HG03159 (cell line): ENCODE measurements around the gene LDHD.

Source experiments
- ATAC-seq: cut with Tn5 transposase; IDR thresholded peaks from one replicate; pipeline ENCODE4 v1.9.1; 2021; ENCODE audit warnings: mild to moderate bottlenecking, moderate library complexity; ENCODE audit not compliant: unreplicated experiment

Gene LDHD

GRCh38 chr16:75114946-75115825 is 1.4 kb downstream of the LDHD start:
- no peak for ATAC-seq

GRCh38 chr16:75114179-75114945 is 2.2 kb downstream of the LDHD start:
- no peak for ATAC-seq

- no peak for ATAC-seq
Measured at GRCh38 chr16:75113541-75114121, 2.9 kb downstream of the LDHD start.

DNA sequence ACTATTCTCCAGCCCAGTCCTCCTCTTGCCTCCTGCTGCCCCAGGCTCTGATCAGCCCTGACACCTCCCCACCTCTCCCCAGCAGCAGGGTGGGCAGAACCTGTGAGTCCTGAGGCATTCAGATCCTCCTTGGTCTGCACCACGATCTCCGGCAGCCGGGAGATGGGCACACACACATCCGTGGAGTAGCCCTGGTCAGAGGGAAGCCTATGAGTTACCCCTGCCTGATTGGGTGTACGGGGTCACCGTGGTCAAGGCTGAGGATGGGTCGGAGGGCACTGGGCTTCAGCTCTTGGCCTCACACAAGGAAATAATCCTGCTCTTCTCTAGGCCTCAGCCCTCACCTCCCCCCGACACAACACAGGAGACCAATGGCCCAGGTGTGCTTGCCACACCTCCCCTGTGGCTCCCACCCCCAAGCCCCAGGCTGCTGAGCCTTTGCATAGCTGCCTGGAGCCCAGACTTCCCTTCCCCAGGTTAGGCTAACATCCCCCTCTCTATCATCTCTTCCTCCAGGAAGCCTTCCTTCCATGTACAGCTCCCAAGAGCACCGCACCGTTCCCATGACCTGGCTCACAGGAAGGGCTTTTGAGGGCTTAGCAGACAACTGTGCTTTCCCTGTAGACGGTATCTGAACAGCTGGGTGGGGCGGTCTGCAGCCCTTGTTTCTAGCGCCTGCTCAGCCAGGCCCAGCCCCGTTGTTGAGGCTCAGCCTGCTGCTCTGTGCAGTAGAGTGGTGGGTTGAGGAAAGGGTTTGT is 3.7 kb downstream of the LDHD start:
- no peak for ATAC-seq

- ATAC-seq: no peak
Measured at GRCh38 chr16:75111961-75112733, 4.4 kb downstream of the LDHD start.

DNA sequence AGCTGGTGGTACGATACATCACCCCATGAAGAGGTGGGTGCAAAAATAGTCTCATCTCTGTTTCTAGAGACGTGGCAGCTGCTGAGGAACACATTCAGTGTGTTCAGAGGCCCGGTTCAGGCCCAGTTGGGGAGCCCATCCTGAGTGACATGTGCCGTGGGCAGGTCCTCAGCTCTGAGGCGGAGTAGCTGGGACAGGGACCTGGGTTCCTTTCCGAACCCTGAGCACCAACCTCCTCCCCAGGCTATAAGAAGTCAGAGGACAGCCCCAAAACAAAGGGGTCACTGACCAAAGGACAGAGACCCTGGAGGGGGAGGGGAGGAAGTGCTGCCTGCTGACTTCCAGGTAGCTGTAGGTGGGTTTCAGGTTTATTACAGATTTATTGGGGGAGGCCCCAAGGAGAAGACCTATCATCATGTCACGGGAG is 5.1 kb downstream of the LDHD start:
- no peak for ATAC-seq

- peak; percentile 76 for ATAC-seq
Measured at GRCh38 chr16:75110637-75111513, 5.7 kb downstream of the LDHD start.

GRCh38 chr16:75109732-75110243 is 6.8 kb downstream of the LDHD start:
- no peak for ATAC-seq

GRCh38 chr16:75108792-75109731 is 7.5 kb downstream of the LDHD start:
- no peak for ATAC-seq

DNA sequence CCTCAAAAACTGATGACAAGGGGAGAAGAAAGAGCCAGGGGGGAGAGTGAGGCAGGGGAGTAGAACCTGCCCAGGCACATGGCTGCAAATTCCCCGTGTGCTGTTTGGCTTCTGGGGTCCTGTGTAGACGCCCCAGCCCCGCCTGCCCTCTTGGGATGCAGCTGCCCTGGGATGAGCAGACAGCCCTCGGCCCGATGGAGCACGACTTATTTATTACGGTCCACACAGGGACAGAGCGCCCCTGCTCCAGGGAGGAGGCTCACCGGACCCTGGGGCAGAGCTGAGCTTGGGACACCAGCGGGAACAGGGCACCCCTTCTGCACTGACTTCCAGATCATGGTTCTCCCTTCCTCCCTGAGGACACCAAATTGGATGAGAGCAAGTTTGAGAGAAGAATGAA is 9.1 kb downstream of the LDHD start:
- ATAC-seq: no peak

- ATAC-seq: no peak
Measured at GRCh38 chr16:75106351-75107274, 10.0 kb downstream of the LDHD start.

GRCh38 chr16:75105306-75106061 is 11.1 kb downstream of the LDHD start:
- no peak for ATAC-seq

GRCh38 chr16:75104836-75105235 is 11.7 kb downstream of the LDHD start:
- no peak for ATAC-seq

DNA sequence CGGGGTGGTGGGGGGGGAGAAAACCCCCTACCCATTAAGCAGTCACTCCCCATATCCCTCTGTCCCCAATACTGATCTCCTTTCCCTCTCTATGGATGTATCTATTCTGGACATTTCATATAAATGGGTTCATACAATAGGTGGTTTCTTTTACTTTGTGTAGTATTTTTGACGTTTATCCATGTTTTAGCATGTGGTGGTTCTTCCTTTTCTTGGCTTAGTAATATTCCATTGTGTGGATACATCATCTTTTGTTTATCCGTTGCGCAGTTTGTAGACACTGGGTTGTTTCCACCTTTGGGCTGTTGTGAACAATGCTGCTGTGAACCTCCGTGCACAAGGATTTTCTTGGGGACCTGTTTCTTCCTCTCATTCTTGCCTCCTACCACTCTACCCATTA is 12.6 kb downstream of the LDHD start:
- ATAC-seq: no peak

GRCh38 chr16:75102595-75102994 is 14.0 kb downstream of the LDHD start:
- ATAC-seq: no peak

DNA sequence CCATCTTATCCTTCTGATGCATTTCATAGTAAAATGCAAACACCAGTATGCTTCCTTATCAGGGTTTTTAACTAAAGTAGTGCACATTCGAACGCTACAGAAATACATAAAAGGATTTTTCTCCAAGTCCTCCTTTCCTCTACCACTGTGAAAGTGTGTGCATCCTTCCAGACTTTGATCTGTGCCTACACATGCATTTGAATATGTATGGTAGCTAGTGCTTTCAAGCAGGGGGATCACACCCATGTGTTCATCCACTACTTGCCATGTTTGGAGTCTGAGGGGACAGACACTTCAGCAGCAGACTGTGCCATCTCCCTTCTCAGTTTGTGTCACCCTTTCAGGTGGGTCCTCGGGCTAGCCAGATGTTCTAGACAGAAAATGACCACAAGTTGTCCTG is 14.9 kb downstream of the LDHD start:
- no peak for ATAC-seq
